Tibial nerve (tissue), 4 donors: Measurements from ENCODE around the gene LCN10. TPM values are rescaled to one million over a fixed set of nuclear protein-coding genes. Genes with fewer than 3 reads are reported as not detected.
A peak's percentile ranks its signal among the peaks of the same experiment; 100 is the strongest.

ENCODE experiments used
- DNase-seq, 2 donors: peaks; one replicate each; pipeline ENCODE4 v3.0.0-alpha.2; 2019; ENCODE audit warnings: low spot score in 2 of 2
- H3K27ac ChIP-seq, 4 donors: fragments of 200-600 bp; sonication (generic) in 3 of 4; one replicate each; pipeline ENCODE4 v1.5.1; 2017 to 2019; ENCODE audit warnings: mild to moderate bottlenecking in 1 of 4
- H3K27me3 ChIP-seq, 2 donors: fragments of 200-600 bp; sonication (generic) in 1 of 2; one replicate each; pipeline versions ENCODE4 v1.5.1 to v1.6.0; 2017 to 2019
- H3K36me3 ChIP-seq, 3 donors: fragments of 200-600 bp; sonication (generic); one replicate each; pipeline ENCODE4 v1.5.1; 2018 to 2019
- H3K4me1 ChIP-seq, 4 donors: fragments of 200-600 bp; sonication (generic) in 3 of 4; one replicate each; pipeline ENCODE4 v1.5.1; 2017 to 2019
- H3K4me3 ChIP-seq, 4 donors: fragments of 200-600 bp; sonication (generic) in 3 of 4; one replicate each; pipeline ENCODE4 v1.5.1; 2017 to 2019; ENCODE audit warnings: mild to moderate bottlenecking in 1 of 4, moderate library complexity in 1 of 4
- H3K9me3 ChIP-seq, 4 donors: fragments of 200-600 bp; sonication (generic) in 3 of 4; one replicate each; pipeline ENCODE4 v1.5.1; 2017 to 2019
- EP300 ChIP-seq, 2 donors: sonication (generic); formaldehyde crosslinking; IDR thresholded peaks; one replicate each; pipeline ENCODE4 v1.6.1; 2017; ENCODE audit warnings: antibody characterized with exemption in 2 of 2, mild to moderate bottlenecking in 1 of 2
- POLR2A ChIP-seq, 2 donors: fragments of 450-650 bp; IDR thresholded peaks; one replicate each; pipeline ENCODE4 v1.6.1; 2017; ENCODE audit warnings: antibody characterized with exemption in 2 of 2, mild to moderate bottlenecking in 2 of 2, moderate library complexity in 2 of 2
- WGBS, 2 donors: methylation state at CpG; one replicate each; pipeline ENCODE4 v1.1.5; 2018; 5-methylcytosine and 5-hydroxymethylcytosine counted together
- total RNA-seq, 4 donors: library from RNA; depleted of rRNA; stranded (reverse); fragments of >200 nt; gene quantifications; one replicate each; pipeline ENCODE4 v1.1.0, GENCODE V29; 2016
- TF ChIP-seq, protein P1 (sequence below), 5 experiments: fragments of 200-600 bp in 3 of 5; fragments of 450-650 bp in 2 of 5; sonication (generic) in 3 of 5; IDR thresholded peaks; one replicate each; pipeline ENCODE4 v1.5.1; 2016 to 2019; ENCODE audit warnings: antibody characterized with exemption in 5 of 5, mild to moderate bottlenecking in 3 of 5, moderate library complexity in 2 of 5

LCN10 gene
- total RNA-seq, 4 donors from 2014 or later = 7.6 to 47.5 (median 17.4) TPM

DNA sequence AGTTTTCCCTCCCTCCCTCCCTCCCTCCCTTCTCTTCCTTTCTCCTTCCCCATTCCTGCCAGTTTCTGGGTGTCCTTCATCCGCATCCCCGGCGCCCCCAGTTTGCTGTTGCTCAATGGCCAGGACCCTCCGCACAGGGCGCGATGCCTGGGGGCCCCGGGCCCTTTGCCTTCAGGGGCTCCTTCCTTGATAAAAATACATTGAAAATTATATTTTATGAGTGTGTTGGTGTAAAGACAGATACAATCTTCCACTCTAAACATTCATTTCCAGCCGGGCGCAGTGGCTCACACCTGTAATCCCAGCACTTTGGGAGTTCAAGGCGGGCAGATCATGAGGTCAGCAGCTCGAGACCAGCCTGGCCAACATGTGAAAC lies 47.9 kb downstream of the LCN10 start:
- DNase-seq = no peak
- Histone ChIP-seq H3K9me3 (no peaks in the 10 kb centered on the region), H3K27ac (no peak overlapping the region), H3K4me1 (peaks cover 0 to 39% (median 4%) of the 10 kb centered on the region in 4 donors), H3K27me3 (peaks cover 0 to 17% of the 10 kb centered on the region in 2 donors), H3K4me3 (no peak overlapping the region), H3K36me3 (no peaks in the 10 kb centered on the region)
- 90 to 94% methylated on average over 11 of the region's 11 CpGs for WGBS, 2 donors
- no peak for TF ChIP-seq POLR2A (IDR thresholded peaks at IDR 0.05)
- TF ChIP-seq, protein P1, sequence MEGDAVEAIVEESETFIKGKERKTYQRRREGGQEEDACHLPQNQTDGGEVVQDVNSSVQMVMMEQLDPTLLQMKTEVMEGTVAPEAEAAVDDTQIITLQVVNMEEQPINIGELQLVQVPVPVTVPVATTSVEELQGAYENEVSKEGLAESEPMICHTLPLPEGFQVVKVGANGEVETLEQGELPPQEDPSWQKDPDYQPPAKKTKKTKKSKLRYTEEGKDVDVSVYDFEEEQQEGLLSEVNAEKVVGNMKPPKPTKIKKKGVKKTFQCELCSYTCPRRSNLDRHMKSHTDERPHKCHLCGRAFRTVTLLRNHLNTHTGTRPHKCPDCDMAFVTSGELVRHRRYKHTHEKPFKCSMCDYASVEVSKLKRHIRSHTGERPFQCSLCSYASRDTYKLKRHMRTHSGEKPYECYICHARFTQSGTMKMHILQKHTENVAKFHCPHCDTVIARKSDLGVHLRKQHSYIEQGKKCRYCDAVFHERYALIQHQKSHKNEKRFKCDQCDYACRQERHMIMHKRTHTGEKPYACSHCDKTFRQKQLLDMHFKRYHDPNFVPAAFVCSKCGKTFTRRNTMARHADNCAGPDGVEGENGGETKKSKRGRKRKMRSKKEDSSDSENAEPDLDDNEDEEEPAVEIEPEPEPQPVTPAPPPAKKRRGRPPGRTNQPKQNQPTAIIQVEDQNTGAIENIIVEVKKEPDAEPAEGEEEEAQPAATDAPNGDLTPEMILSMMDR (IDR thresholded peaks at IDR 0.05) = no peak
- no peak for TF ChIP-seq EP300 (IDR thresholded peaks at IDR 0.05)

- H3K27me3 ChIP-seq = peaks cover 0 to 13% of the 10 kb centered on the region in 2 donors
- H3K9me3 ChIP-seq = no peaks in the 10 kb centered on the region
- no peaks in the 10 kb centered on the region for H3K36me3 ChIP-seq
- 21 to 36% methylated on average over 26 to 29 of the region's 32 CpGs for WGBS, 2 donors
- H3K4me3 ChIP-seq = no peak overlapping the region
- peaks cover 0 to 44% (median 4%) of the 10 kb centered on the region in 4 donors for H3K4me1 ChIP-seq
- peak in 1 of 2 donors; percentile 37 for DNase-seq
- TF ChIP-seq, protein P1 (IDR thresholded peaks at IDR 0.05) = peak; percentile 55 to 68 (median 61)
- no peak for TF ChIP-seq EP300 (IDR thresholded peaks at IDR 0.05)
- H3K27ac ChIP-seq = no peak overlapping the region
These were observed 48.4 kb downstream of the LCN10 start for GRCh38 chr9:136694163-136694871.

GRCh38 chr9:136693490-136694162 lies 49.1 kb downstream of the LCN10 start:
- 63 to 80% methylated on average over 7 to 13 of the region's 15 CpGs for WGBS, 2 donors
- H3K27me3 ChIP-seq = peaks cover 0 to 13% of the 10 kb centered on the region in 2 donors
- no peaks in the 10 kb centered on the region for H3K9me3 ChIP-seq
- H3K36me3 ChIP-seq = no peaks in the 10 kb centered on the region
- TF ChIP-seq POLR2A (IDR thresholded peaks at IDR 0.05) = no peak
- TF ChIP-seq EP300 (IDR thresholded peaks at IDR 0.05) = no peak
- TF ChIP-seq, protein P1 (IDR thresholded peaks at IDR 0.05) = no peak
- H3K4me3 ChIP-seq = no peak overlapping the region
- H3K4me1 ChIP-seq = peaks cover 0 to 45% (median 4%) of the 10 kb centered on the region in 4 donors
- peak overlapping the region in 1 of 4 donors; percentile 53 for H3K27ac ChIP-seq
- no peak for DNase-seq

DNA sequence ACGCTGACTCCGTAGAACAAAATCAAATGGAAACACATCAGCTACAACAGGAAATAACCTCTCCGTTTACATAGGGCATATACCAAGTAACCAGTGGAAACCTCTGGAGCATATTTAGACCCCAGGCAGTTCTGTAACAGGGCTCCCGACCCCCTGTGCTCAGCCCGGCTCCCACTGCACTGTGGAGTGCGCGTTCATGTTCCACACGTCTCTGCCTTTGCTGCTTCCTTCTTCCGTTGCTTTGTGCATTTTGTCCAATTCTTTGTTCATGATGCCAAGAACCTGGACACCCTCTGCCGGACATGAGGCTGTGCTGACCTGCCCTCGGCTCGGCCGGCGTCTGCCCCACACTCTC lies 49.6 kb downstream of the LCN10 start:
- peaks cover 0 to 13% of the 10 kb centered on the region in 2 donors for H3K27me3 ChIP-seq
- peak overlapping the region in 1 of 4 donors; percentile 53 for H3K27ac ChIP-seq
- WGBS, 2 donors = 65 to 68% methylated on average over 14 of the region's 14 CpGs
- no peaks in the 10 kb centered on the region for H3K9me3 ChIP-seq
- H3K4me3 ChIP-seq = no peak overlapping the region
- H3K36me3 ChIP-seq = no peaks in the 10 kb centered on the region
- DNase-seq = no peak
- peaks cover 0 to 46% (median 4%) of the 10 kb centered on the region in 4 donors for H3K4me1 ChIP-seq
- TF ChIP-seq POLR2A (IDR thresholded peaks at IDR 0.05) (no peak), EP300 (IDR thresholded peaks at IDR 0.05) (no peak)
- TF ChIP-seq, protein P1 (IDR thresholded peaks at IDR 0.05) = no peak
